Hematopoietic multipotent progenitor cell treated with erythropoietin and hydrocortisone succinate and interleukin-3 and kit ligand, for 4 days (in vitro differentiated cells): ENCODE measurements around the gene ZNF544.
A peak's percentile ranks its signal among the peaks of the same experiment; 100 is the strongest.

Experiments used
- DNase-seq: peaks from one replicate; pipeline ENCODE4 v3.0.0-alpha.2; 2015

The ZNF544 gene

DNA sequence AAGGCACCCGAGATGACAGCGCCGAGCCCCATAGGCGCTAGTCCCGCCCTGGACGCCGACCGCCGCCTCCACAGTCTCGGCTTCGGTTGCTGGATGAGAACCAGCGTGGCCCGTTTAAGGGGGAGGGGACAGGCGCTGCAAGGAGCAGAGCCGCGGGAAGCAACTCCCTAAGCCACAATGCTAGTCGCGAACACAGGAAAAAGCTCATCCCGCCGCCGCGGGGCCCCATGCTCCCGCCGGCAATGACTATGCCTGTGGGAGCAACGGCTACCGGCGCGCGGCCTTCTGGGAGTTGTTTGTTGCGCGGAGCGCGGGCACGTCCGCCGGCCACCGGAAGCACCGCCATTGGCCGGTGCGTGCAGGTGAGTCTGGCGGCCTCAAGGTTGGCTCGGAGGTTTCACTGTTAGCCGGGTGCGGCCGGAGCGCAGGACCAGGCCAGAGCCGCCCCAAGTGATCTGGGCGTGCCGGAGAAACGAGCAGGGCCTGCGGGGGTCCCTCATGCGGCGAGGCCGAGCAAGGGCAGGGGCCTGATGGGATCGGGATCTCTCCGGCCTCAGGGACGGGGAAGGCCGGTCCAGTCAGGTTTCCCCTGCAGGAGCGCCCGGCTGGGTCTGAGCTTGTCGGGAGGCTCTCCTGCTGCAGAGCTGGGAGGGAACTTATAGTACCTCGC, at the start of gene ZNF544:
TSS of gene ZNF544 (plus strand) at position 330 of the 670 bp plus-strand sequence. CDS start 15,110 bp downstream, outside the sequence.
- peak; percentile 84 for DNase-seq

DNA sequence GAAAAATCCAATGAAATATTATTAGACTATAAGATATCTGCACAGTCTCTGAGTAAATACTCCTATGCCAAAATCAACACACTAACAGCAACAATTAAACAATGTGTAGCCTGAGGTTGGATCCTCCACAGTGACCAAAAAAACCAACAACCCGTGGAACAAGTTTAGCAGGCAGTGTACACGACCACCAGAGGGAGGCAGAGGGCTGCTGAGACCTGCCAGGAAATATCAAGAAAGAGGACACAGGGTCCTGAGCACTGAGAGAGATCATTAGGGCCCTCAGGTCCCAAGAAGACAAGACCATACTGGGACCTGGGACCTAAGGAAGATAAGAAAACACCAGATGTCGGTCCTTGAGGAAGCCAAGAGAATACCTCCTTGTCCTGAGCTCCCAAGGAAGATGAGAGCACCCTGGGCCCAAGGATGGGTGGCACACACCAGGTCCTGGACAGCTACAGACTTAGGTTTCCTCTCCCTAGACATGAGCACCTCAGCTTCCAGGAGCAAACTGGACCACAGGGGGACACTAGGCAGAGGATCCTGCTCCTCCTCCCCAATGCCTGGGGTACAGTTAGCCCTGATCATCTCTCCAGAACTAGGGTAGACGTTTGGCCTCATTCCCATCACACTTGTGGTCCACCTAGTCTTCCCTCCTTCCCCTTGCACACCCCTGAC, 46.7 kb upstream of the ZNF544 start:
- DNase-seq = peak; percentile 84

DNA sequence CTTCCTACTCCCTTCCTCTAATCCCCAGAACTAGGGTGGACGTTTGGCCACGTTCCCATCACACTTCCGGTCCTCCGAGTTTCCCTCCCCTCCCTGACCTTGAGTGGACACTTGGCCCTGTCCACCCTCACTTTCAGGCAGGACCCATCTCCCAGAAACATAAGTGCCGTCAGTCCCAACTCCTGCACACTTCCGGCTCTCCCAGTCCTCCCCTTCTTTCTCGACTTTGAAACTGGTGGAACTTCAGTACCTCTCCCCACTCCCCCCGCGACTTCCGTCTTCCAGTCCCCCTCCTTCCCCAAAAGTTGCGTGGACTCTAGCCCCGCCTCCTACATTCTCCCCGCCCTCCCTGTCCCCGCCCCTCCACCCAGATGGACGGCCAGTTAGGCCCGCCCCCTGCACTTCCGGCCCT, 46.1 kb upstream of the ZNF544 start:
- DNase-seq = no peak

DNA sequence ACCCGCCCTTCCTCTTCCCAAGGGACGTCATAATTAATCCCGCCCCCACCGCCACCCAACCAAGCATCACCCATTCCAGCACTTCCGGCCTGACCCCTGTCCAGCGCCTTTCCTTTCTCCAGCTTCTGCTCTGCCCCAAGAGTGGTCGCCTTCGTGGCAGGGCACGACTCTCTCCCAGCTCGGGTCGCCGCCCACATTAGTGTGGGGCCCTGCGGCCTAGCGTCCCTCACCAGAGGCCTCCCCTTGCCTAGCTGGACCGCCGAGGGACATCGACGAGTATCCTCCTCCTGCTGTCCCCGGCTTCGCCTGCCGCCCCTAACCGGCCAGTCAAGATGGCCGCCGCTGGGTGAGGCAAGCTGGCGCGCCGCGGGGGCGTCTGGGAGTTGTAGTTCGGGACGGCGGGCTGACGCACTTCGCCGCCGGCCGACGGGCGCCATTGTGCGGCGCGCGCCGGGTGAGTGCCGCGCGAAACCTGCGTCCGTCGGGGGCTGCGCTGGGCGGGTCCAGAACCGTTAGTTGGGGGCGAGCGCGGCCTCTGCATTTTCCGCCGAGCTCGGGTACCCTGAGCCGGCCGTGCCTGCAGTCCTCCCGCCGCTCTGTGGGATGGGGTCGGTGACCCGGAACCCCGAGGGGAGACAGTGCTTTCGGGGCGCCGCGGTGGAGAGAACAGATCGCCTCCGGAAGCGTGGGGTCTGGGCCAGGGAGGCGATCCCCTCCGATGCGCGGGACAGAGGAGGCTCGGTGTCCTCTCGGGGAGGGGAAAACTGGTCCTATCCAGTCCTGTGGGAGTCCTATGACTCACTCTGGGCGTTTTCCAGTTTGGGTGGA, 45.5 kb upstream of the ZNF544 start, which contains the start of gene ZNF274:
TSS of gene ZNF274 (plus strand) at position 73 of the 828 bp plus-strand sequence. CDS start 905 bp downstream, outside the sequence.
- peak; percentile 96 for DNase-seq

DNA sequence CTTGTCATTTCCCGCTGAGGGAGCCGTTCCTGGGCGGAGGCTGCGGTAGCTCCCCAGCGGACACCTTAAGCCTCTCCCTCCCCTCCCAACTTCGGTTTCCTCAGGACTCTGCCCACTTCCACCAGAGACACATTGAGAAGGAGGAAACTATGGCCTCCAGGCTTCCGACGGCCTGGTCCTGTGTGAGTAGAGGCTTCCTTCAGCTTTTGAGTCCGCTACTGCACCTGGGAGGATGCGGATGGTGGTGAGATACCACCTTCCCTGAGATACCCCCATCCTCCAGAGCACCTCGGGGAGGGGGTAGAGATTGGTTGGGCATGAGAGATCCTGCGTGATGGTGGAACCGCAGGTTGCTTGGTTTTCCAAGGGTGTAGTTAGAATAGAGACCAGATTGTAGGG, 44.9 kb upstream of the ZNF544 start:
- no peak for DNase-seq

DNA sequence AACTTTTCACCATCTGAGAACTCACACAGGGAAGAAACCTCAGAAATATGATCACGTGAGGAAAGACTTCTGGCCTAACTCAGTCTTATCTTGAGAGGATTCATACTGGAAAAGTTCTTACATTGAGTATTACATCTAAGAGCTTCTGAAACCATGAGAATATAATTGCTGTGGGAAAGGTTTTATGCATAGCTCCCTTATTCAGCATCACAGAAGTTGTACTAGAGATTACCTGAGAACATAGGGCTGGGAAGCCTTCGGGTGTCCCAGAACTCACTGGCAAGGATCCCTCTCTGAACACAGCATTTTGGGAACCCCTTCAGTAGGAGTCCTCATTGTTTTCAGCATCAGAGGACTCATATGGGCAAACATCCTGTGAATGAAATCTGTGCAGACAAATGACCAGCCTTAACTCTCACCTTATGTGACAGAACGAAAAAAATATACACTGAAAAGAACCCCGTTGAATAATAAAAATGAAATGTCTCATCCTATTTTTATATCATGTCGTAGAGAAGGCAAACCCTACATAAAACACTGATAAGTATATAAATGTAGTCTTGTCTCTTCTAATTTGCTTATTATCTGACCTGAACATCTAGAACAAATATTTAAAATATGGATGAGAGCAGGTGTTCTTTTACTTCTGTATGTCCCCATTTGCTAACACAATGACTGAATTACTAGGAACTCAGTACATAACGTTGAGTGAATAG, 31.7 kb upstream of the ZNF544 start:
- peak; percentile 65 for DNase-seq

DNA sequence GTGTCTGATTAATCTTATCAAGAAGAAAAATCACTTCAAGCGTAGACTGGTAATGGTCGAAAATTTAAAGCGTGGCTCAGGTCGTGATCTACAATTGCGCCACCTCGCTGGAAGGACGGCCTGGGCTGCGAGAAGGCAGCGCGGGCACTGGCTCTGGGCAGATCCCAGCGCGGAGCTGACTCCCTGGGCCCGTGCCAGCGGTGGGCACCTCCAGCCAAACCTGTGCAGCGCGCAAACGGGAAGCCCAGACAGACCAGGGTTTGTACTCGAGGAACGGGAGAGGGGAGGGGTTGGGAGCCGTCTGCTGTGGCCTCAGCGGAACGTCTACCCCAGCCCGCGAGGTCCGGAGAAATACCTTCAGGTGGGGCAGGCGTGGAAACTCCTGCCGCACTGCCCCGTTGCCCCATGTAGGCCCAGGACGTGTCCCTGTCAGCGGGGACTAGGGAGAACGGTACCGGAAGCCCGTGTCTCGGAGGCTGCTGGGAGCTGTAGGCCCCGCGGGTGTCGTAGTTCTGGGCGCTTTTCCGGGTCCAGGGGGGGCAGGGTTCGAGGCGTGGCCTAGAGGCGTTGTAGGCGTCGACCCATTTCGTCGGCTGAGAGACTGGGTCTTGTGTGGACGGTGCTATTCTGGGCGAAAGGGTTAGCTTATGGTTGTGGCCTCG, 24.8 kb upstream of the ZNF544 start:
- no peak for DNase-seq

DNA sequence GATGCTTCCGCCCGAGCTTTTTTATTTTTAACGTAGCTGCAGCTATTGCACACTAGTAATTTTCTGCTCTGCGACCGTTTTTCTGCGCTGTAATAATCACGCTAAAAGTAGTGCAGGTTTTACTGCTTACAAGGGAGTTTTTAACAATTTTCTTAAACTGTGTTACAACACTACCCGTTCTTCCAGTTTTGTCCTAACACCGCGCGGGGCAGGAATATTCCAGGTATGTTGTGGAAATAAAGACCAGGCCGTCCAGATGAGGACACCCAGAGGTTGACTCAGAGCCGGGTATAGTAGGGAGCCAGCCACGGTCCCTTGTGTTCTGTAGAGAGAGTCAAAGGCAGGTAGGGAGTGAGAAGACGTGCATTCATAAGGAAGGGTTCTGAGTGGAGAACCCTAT, 24.1 kb upstream of the ZNF544 start:
- no peak for DNase-seq

DNA sequence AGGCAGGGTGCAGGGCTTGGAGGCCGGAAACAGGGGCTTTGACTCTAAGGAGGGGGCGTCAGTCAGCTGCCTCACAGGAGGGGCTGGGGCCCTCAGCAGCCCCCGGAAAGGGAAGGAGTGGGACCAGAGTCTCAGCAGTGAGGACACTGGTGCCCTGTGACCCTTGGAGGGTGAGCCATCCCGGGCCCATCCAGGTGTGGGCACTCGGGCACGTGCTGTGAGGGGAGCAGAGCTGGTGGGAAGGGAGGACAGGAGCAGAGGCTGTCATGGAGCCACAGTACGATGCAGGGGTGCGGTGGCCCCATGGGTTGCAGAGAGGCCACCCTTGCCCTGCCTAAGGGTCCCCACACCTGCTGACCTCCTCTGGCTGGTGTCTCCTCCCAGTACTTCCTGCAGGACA, 19.1 kb upstream of the ZNF544 start:
- no peak for DNase-seq

DNA sequence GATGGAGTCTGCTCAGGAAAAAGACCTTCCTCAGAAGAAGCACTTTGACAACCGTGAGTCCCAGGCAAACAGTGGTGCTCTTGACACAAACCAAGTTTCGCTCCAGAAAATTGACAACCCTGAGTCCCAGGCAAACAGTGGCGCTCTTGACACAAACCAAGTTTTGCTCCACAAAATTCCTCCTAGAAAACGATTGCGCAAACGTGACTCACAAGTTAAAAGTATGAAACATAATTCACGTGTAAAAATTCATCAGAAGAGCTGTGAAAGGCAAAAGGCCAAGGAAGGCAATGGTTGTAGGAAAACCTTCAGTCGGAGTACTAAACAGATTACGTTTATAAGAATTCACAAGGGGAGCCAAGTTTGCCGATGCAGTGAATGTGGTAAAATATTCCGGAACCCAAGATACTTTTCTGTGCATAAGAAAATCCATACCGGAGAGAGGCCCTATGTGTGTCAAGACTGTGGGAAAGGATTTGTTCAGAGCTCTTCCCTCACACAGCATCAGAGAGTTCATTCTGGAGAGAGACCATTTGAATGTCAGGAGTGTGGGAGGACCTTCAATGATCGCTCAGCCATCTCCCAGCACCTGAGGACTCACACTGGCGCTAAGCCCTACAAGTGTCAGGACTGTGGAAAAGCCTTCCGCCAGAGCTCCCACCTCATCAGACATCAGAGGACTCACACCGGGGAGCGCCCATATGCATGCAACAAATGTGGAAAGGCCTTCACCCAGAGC, 16.2 kb upstream of the ZNF544 start:
- no peak for DNase-seq

DNA sequence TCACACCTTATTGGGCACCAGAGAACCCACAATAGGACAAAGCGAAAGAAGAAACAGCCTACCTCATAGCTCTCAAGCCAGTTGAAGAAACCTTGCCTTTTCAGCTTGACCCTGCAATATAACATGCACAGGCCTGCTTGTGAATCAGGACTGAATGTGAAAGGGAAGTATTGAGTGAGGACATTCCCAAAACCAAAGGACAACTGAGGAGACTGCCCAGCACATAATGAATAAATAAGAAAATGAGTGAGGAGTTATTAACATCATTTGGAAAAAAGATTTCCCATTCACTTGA, 15.7 kb upstream of the ZNF544 start:
- no peak for DNase-seq

DNA sequence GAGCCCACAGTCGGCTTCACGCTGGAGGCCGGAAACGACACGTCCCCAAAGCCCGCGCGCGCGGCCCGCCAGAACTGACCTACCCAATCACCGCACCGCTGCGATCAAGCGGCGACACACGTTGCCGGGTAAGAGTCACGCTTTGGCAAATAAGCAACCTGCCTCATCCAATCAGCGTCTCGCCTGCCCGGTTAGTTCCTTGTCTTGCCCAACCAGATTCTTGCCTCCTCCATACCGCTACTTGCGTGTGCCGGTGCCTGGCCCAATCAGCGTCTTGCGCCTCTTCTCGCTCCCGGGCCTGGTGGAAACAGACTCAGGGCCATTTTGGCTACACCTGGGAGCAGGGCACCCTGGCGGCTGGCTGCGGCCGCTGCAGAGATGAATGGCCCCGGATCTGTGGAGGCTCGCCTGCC, 11.6 kb upstream of the ZNF544 start:
- no peak for DNase-seq

DNA sequence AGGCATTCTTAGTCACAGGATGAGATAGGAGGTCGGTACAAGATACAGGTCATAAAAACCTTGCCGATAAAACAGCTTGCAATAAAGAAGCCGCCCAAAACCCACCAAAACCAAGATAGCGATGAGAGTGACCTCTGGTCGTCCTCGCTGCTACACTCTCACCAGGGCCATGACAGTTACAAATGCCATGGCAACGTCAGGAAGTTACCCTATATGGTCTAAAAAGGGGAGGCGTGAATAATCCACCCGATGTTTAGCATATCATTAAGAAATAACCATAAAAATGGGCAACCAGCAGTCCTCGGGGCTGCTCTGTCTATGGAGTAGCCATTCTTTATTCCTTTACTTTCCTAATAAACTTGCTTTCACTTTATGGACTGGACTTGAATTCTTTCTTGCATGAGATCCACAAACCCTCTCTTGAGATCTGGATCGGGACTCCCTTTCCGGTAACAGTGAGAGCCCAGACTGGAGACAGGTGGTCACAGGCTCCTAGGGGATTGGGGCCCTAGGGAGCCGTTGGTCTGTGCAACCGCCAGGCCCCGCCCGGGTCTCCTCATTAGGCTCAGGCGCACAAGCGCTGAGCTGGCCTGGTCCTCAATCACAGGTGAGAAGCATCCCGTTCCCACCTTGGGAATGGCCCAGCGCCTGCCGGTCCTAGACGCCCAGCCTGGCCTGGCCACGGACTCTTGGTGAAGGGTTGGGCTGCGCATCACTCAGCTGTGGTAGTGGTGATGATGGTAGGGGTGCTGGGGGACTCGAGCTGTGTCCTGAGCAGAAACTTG, 10.9 kb upstream of the ZNF544 start:
- no peak for DNase-seq

DNA sequence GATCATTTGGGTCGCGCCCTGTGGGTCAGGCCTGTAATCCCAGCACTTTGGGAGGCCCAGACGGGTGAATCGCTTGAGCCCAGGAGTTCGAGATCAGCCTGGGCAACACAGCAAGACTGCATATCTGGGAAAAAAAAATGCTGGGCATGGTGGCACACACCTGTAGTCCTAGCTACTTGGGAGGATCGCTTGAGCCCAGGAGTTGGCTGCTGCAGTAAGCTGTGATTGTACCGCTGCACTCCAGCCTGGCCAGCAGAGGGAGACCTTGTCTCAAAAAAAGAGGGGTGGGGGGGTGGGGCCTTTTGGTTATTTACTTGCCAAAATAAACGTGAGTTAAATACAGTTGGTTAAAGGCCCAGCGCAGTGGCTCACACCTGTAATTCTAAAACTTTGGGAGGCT, 9.8 kb upstream of the ZNF544 start:
- DNase-seq = peak; percentile 54

DNA sequence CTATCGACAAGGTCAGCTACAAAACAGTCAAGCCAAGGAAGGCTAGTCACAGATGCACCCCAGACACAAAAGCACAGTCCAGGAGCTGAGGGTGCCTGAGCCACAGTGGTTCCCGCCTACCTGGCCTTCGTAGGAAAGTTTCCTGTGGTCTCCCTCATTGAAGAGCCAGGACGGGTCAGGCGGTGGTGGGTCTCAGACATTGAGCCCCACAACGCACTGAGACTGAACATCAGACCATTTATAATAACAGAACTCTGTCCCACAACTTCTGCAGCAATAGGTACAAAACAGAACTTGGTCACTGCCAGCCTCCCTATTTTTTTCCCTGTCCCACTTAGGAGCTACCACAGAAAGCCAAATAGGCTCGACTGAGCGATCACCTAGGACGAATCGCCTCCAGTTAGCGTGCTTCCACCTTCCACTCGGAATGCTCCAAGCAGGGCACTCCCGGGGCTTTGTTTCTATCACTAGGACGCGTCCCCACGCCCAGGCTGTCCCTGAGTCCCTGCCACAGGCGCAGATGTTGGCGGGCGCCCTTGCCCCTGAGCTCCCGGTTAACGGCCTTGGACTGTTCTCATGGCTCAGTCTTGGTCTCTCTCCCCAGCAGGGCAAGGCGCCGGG, 640 bp upstream of the ZNF544 start:
- no peak for DNase-seq

DNA sequence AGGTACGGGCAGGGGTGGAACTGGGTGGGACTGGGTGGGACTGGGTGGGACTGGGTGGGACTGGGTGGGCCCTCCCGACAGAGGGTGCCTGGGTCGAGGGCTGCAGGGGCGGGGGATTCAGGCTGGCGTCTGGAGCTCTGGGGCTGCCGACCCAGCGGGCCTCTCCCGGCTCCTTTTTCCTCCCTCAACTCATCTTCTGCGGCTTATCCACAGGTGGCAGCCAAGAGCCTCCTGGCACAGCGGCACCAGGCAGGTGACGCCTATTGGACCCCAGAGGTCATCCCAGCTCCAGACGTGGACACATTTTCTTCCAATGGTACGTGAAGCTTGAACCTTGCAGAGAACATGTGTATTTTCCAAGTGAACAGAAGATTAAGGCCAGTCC, 533 bp downstream of the ZNF544 start:
- DNase-seq = peak; percentile 49

DNA sequence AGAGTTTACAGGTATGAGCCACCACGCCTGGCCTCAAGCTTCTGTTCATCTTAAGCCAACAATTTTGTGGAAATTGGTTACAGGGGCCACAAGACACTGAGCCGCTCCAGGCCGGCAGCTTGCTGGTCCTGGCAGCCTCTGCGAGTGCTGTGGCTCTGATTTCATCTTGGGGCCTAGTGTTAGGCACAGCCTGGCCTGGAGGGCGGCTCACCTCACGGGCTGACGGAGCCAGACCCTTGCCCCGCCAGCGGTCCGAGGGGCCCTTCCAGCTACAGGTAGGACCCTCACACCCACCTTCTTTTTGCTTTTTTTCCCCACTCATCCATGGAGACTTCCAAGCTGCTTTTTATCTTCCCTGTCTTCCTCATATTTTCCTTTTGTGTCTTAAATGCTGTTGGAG, 8.6 kb downstream of the ZNF544 start:
- DNase-seq = no peak

DNA sequence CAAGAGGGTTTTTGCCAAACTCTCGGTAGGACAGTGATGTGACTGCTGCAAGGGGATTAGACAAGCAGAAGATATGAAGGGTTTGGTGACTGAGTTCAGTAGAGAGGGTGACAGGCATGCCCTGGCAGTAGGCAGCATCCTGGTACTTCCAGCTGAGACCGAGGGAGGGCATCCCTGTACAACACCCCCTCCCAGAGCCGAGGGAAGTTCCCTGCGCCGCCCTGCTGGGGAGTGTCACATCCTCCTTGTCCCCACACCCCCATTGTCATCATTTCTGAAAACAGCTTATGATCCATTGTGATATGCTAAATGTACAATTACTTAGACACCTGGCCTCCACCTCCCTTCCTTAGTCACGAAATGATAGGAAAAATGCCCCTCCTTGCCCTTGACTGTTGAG, 14.6 kb downstream of the ZNF544 start:
- no peak for DNase-seq

DNA sequence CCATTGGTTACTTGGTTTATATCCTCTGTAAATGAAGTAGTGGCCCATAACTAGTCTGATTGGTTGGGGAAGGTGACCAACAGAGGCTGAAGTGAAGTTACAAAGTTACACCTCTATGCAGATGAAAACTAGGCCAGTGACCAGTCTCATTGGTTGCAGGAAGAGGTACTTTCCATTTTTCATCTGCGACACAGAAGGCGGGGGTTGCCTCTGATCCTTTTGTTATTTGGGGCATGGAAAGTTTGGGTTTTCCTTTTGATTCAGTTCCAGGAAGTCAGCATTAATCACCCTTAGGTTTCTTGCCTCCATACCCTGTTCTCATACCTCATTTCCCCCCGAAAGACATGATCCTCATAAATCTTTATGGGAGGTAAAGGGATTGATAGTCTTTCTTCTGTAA, 20.2 kb downstream of the ZNF544 start:
- no peak for DNase-seq

DNA sequence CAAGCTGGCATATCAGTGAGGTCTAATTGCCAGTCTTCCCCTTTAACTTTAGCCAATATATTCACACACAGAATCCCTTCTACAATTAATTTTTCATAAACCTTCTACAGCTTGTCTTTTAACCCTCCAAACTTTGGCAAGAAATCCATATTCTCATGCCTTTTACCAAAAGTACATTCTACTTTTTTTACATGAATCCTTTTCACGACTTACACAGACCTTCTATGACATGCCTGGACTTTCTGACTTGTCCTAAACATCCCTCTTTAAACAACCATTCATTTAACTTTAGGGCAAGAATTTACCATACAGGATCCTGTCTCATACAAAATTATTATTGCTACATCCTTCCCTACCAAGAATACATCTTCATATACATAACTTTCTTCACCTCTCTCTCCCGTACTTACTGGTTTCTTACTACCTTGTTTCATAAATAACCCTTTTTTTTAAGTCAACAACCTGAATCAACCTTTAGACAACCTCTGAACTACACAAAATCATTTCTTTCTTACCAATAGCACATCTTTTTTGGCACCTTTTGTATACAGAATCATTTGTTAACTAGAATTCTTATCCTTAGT, 23.5 kb downstream of the ZNF544 start:
- DNase-seq = peak; percentile 41
